ENCODE measurements around the gene BCS1L. TPM values are rescaled to one million over a fixed set of nuclear protein-coding genes. Genes with fewer than 3 reads are reported as not detected.

BCS1L gene
- total RNA-seq, 1 donor from 2014 or later, result 45.2 TPM

- DNase-seq (ENCODE audit: low read depth, low spot score), result no peak
- H3K27me3 Mint-ChIP-seq (ENCODE audit: low read depth), result no peaks in the 10 kb centered on the region
- H3K36me3 Mint-ChIP-seq (ENCODE audit: low read depth), result no peaks in the 10 kb centered on the region
- no peak overlapping the region for H3K27ac Mint-ChIP-seq (ENCODE audit: unreplicated experiment)
- H3K4me1 Mint-ChIP-seq, result no peaks in the 10 kb centered on the region
- no peak overlapping the region for H3K4me3 Mint-ChIP-seq
- H3K9me3 Mint-ChIP-seq, result no peaks in the 10 kb centered on the region
- TF ChIP-seq CTCF (conservative IDR thresholded peaks at IDR 0.05), result no peak
These were observed 36.7 kb upstream of the BCS1L start for GRCh38 chr2:218622606-218623365.

DNA sequence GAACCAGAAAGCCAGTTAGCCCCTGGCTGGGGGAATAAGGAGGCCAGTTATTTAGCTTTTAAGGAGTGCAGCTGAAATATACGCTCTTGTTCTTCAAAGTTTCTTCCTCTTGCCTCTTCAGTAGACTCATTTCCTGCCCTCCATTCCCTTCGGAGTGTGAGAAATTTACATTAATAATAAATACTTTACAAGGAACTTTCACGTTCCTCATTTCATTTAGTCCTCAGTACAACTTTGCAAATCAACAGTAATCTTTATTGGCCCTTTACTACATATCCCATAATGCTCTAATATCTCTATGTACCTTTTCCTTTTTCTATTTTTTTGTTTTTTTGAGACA, 36.1 kb upstream of the BCS1L start:
- no peaks in the 10 kb centered on the region for H3K4me1 Mint-ChIP-seq

GRCh38 chr2:218626369-218626768, 33.1 kb upstream of the BCS1L start:
- Mint-ChIP-seq H3K27me3 (ENCODE audit: low read depth) (no peaks in the 10 kb centered on the region), H3K27ac (ENCODE audit: unreplicated experiment) (no peak overlapping the region), H3K36me3 (ENCODE audit: low read depth) (no peaks in the 10 kb centered on the region), H3K9me3 (no peaks in the 10 kb centered on the region), H3K4me1 (no peaks in the 10 kb centered on the region), H3K4me3 (no peak overlapping the region)
- no peak for DNase-seq (ENCODE audit: low read depth, low spot score)
- TF ChIP-seq CTCF (conservative IDR thresholded peaks at IDR 0.05), result no peak

More for the DNA sequence above, 36.1 kb upstream of the BCS1L start:
- H3K27me3 Mint-ChIP-seq (ENCODE audit: low read depth), result no peaks in the 10 kb centered on the region
- TF ChIP-seq CTCF (conservative IDR thresholded peaks at IDR 0.05), result no peak
- no peak overlapping the region for H3K4me3 Mint-ChIP-seq
- DNase-seq (ENCODE audit: low read depth, low spot score), result no peak
- H3K9me3 Mint-ChIP-seq, result no peaks in the 10 kb centered on the region
- no peaks in the 10 kb centered on the region for H3K36me3 Mint-ChIP-seq (ENCODE audit: low read depth)
- H3K27ac Mint-ChIP-seq (ENCODE audit: unreplicated experiment), result no peak overlapping the region

DNA sequence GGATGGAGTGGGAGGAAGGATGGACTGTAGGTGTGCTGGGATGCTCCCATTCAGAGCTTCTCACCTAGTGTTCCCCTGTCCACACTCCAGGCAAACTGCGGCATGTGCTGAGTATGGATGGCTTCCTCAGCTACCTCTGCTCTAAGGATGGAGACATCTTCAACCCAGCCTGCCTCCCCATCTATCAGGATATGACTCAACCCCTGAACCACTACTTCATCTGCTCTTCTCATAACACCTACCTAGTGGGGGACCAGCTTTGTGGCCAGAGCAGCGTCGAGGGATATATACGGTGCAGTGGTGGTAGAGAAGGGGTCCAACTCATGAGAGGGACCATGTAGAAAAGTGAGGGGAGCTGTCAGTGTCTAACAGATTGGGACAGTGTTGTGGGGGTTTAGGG, 31.5 kb upstream of the BCS1L start:
- no peak for DNase-seq (ENCODE audit: low read depth, low spot score)
- TF ChIP-seq CTCF (conservative IDR thresholded peaks at IDR 0.05), result no peak
- no peaks in the 10 kb centered on the region for H3K36me3 Mint-ChIP-seq (ENCODE audit: low read depth)
- no peaks in the 10 kb centered on the region for H3K9me3 Mint-ChIP-seq
- H3K4me3 Mint-ChIP-seq, result no peak overlapping the region
- no peak overlapping the region for H3K27ac Mint-ChIP-seq (ENCODE audit: unreplicated experiment)
- H3K27me3 Mint-ChIP-seq (ENCODE audit: low read depth), result no peaks in the 10 kb centered on the region
- H3K4me1 Mint-ChIP-seq, result no peaks in the 10 kb centered on the region

DNA sequence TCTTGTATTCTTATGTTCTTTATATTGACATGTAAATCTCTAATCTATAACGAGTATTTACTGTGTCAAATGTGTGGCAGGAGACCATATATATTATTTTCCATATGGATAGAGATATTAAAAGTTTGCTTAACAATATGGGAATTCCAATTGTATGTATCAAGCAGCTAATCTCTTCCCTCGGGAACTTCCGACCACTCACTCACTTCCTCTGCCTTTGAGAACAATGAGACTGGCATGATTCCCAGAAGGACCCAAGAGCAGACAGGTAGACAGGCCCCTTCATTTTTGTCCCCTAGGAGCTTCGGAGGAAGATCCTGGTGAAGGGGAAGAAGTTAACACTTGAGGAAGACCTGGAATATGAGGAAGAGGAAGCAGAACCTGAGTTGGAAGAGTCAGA, 27.6 kb upstream of the BCS1L start:
- H3K4me1 Mint-ChIP-seq, result no peaks in the 10 kb centered on the region
- H3K27me3 Mint-ChIP-seq (ENCODE audit: low read depth), result no peaks in the 10 kb centered on the region
- no peak overlapping the region for H3K27ac Mint-ChIP-seq (ENCODE audit: unreplicated experiment)
- H3K36me3 Mint-ChIP-seq (ENCODE audit: low read depth), result peaks cover 12% of the 10 kb centered on the region
- no peak for DNase-seq (ENCODE audit: low read depth, low spot score)
- TF ChIP-seq CTCF (conservative IDR thresholded peaks at IDR 0.05), result no peak
- no peak overlapping the region for H3K4me3 Mint-ChIP-seq
- no peaks in the 10 kb centered on the region for H3K9me3 Mint-ChIP-seq
